HG02981 (cell line): Measurements from ENCODE around the gene CCHCR1.
"Not testable (repeated sequence)": the region's sequence is repeated elsewhere in the genome, so short reads cannot be mapped to it uniquely, and the experiment has no call there.

ENCODE experiments used
- ATAC-seq: cut with Tn5 transposase; IDR thresholded peaks from one replicate; pipeline ENCODE4 v1.9.1; 2021; ENCODE audit warnings: mild to moderate bottlenecking, moderate library complexity; ENCODE audit not compliant: unreplicated experiment

Gene CCHCR1

GRCh38 chr6:31183287-31183686 lies 25.7 kb upstream of the CCHCR1 start:
- ATAC-seq = not testable (repeated sequence)

- ATAC-seq = no peak
These were observed 22.9 kb upstream of the CCHCR1 start for GRCh38 chr6:31180500-31180899.

DNA sequence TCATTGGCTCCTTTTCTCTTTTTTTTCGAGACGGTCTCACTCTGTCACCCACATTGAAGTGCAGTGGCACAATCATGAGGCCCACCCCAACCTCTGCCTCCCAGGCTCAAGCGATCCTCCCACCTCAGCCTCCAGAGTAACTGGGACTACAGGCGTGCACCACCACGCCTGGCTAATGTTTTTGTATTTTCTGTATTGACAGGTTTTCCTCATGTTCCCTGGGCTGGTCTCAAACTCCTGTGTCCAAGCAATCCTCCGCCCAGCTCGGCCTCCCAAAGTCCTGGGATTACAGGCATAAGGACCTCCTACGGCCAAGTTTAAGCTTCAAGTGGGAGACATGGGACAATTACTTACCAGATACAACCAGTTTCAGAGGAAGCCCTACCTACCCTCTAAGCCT lies 22.3 kb upstream of the CCHCR1 start:
- ATAC-seq = no peak

DNA sequence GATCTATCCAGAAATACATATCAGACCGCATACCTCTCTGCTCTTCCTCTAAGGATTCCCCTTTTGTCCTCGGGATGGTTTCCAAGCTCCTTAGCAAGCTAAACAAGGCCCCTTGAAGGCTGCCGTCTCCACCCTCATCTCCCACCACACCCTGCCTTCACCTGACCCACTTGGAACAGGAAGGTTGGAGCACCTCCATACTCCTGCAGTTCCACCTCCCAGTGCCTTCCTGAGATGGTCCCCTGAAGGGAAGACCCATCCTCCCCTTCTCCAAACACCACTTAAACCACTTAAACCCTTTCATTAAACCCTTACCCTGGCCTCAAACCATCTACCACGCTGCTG lies 21.4 kb upstream of the CCHCR1 start:
- ATAC-seq = no peak

GRCh38 chr6:31178143-31179041 lies 20.8 kb upstream of the CCHCR1 start:
- no peak for ATAC-seq

GRCh38 chr6:31175971-31176370 lies 18.4 kb upstream of the CCHCR1 start:
- no peak for ATAC-seq

DNA sequence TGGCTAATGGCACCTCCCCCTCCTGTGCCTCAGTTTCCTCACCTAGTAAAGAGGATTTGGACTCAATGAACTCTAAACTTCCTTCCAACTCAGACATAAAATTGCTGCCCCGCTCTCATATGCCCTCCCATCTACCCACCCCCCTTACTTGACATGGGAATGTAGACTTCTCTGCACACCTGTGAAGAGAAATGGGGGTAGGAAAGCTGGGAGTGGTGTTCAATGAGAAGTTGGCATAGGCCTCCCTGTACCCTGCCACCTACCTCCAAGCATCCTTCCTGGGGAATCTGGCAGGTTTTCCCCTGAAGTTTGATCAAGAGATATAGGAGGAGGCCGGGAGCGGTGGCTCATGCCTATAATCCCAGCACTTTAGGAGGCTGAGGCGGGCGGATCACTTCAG lies 16.8 kb upstream of the CCHCR1 start:
- no peak for ATAC-seq

DNA sequence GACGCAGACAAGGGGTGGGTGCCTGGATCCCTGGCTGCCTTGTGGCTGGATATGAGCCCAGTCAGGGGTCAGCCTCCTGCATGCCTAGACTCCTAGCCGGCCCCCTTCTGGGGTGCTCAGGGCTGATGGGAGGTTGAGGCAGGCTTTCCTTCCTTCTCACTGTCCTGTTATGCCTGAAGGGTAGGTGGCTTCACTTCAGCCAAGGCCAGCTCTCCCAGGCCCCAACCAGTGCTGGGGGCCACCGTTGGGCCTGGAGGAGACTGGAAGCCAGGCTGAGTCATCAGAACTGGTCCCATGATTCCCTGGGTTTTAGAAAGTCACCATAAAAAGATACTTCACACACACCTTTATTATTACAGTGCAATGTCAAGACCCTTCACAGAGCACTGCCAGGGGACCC lies 15.8 kb upstream of the CCHCR1 start:
- ATAC-seq = no peak

DNA sequence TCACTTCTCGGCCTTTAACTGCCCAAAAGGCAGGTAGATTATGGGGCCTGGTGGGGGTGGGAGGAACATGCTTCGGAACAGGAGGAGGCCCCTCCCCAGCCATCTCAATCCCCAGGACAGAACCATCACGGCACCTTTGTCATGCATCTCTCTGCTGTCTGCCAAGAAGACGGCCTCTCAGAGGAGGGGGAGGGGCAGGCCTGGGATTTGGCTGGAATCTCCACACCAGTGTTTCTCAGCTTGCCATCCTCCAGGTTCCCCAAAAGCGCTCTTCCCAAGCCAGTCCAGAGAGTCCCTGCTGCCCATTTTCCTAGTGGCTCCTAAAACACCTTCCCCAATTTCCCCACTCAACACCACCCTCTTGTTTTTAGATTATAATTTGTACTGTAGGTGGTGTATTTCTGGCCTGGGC lies 15.4 kb upstream of the CCHCR1 start:
- ATAC-seq = no peak

DNA sequence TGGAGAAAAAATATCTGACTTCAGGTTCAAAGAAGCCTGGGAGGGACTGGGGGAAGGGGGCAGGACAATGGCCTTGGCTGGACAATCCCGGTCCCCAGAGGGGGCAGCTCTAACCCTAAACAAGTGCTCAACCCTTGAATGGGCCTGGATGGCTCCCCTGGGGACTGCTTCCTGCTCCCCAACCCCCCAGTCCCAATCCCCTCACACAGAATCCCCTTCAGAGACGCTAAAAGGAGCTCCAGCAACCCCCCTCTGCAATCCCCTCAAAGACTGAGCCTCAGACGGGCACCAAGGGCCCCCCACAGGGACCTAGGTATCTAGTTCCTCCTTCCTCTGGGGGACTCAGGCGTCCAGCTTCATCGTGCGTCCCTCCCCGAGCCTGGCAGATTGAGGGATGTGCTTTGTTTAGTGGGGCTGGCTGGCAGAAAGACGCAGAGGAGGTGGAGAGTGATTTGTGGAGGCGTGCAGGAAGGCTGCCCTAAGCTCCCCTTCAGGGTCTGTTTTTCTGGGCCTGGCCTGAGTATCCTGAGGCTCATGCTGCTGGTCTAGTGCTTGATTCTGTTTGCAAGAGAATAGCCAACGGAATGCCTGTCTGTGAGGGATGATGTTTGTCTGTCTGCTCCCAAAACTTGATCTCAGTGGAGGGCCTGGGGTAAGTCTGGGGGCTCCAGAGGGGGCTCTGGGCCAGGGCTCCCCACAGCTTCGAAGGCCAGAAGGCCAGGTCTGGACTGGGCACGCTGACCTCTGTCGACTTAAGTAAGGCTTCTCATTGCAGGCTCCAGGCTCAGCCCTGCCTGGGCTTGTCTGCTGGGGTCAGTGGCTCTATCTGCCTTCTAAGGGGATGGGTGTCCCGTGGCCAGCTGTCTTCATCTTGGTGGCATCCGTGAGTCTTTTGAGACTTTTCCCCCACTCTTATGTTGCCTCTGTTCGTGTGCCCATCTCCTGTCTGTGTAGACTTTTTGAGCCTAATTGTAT lies 14.6 kb upstream of the CCHCR1 start:
- no peak for ATAC-seq

- ATAC-seq = no peak
These were observed 13.5 kb upstream of the CCHCR1 start for GRCh38 chr6:31170987-31171671.

DNA sequence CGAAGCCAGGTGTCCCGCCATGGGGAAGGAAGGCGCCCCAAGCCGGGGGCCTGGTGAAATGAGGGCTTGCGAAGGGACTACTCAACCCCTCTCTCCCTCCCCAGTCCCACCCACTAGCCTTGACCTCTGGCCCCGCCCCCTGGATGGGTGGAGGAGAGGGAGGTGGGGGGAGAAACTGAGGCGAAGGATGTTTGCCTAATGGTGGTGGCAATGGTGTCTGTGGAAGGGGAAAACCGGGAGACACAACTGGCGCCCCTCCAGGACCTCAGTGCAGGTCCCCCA lies 12.9 kb upstream of the CCHCR1 start, which contains the start of gene POU5F1:
Gene POU5F1 (minus strand): TSS at position 83 of the 282 bp plus-strand sequence. CDS start 62 bp downstream, at position 21.
- ATAC-seq = no peak

DNA sequence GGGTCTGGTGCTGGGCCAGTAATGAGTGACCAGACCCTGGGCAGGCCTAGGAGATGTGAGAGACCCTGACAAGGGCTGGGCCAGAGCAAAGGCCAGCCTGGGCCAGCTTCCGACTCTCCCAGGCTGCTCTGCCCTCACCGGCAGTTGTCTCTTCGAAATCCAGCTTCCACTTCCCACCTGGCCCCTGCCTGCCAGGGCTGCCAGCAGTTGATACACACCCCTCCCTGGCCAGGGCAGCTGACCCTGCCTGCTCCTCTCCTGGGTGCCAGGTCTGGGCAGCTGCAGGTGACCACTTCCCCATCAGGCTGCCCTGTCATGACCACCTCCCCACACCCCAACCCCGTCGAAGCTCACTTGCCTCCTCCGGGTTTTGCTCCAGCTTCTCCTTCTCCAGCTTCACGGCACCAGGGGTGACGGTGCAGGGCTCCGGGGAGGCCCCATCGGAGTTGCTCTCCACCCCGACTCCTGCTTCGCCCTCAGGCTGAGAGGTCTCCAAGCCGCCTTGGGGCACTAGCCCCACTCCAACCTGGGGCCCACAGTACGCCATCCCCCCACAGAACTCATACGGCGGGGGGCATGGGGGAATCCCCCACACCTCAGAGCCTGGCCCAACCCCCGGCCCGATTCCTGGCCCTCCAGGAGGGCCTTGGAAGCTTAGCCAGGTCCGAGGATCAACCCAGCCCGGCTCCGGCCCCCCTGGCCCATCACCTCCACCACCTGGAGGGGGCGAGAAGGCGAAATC lies 12.4 kb upstream of the CCHCR1 start:
- ATAC-seq = not testable (repeated sequence)

GRCh38 chr6:31169123-31169857 lies 11.7 kb upstream of the CCHCR1 start:
- ATAC-seq = no peak

DNA sequence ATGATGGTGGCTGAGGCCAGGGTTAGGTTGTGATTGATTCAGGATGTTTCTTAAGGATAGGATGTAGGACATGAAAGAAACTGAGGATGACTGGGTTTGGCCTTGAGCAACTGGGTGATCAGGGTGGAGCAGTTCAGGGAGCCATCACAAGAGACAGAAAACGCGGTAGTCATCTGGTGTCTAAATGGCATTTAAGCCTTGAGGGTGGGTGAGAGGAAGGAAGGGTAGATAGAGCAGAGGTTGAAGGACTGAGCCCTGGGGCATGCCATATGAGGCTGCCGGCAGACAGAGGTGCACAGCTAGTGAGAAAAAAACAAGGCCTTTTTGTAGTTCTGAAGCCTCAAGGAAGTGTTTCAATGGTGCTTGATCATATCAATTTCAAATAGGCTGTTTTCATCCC lies 11.0 kb upstream of the CCHCR1 start:
- ATAC-seq = no peak

DNA sequence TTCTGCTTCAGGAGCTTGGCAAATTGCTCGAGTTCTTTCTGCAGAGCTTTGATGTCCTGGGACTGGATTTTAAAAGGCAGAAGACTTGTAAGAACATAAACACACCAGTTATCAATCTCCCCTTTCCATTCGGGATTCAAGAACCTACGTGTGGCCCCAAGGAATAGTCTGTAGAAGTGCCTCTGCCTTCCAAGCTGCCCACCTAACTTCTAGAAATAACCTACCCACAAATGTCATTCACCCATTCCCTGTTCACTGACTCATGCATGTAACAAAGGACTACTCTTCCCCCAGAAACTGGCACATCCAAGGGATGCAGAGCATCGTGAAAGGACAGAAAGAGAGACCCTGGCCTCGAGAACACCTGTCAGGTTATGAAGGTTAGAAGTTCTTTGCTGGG lies 8.4 kb upstream of the CCHCR1 start:
- ATAC-seq = no peak

DNA sequence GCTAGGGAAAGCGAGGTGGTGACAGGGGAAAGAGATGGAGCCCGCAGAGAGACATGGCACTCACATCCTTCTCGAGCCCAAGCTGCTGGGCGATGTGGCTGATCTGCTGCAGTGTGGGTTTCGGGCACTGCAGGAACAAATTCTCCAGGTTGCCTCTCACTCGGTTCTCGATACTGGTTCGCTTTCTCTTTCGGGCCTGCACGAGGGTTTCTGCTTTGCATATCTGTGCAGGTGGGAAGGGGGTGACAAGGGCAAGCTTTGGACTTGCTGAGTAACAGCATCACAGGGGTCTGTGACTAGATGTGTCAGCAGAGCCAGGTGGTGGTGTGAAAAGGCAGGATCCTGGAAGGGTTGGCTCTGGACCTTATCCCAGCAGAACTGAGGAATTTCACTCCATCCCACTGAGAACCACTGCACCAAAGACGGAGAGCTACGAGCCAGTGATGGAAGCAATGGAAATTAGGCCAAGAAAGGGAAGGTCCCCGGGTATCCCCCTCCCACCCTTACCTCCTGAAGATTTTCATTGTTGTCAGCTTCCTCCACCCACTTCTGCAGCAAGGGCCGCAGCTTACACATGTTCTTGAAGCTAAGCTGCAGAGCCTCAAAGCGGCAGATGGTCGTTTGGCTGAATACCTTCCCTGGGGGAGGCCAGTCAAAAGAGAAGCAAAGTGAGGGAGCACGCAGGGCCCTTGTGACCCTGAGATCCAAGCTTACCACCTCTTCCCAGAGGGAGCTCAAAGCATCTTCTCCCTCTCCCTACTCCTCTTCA lies 7.6 kb upstream of the CCHCR1 start:
- not testable (repeated sequence) for ATAC-seq

DNA sequence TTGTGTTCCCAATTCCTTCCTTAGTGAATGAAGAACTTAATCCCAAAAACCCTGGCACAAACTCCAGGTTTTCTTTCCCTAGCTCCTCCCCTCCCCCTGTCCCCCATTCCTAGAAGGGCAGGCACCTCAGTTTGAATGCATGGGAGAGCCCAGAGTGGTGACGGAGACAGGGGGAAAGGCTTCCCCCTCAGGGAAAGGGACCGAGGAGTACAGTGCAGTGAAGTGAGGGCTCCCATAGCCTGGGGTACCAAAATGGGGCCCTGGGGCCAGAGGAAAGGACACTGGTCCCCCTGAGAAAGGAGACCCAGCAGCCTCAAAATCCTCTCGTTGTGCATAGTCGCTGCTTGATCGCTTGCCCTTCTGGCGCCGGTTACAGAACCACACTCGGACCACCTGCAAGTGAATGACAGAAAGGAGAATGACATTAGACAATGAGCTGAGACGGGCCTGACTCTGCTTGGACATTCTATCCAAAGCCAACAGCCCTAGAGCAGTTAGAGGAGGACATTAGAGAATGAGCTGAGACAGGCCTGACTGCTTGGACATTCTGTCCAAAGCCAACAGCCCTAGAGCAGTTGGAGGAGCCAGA lies 7.0 kb upstream of the CCHCR1 start:
- ATAC-seq = not testable (repeated sequence)

GRCh38 chr6:31163922-31164321 lies 6.3 kb upstream of the CCHCR1 start:
- ATAC-seq = no peak
